Measurements from ENCODE around the gene NPTX2.

The NPTX2 gene

GRCh38 chr7:98618786-98619185 lies 1.7 kb downstream of the NPTX2 start:
- no peak for DNase-seq (ENCODE audit: low read depth in 3 of 3)

- DNase-seq (ENCODE audit: low read depth in 3 of 3), result no peak
Observed at GRCh38 chr7:98619450-98620321, 2.6 kb downstream of the NPTX2 start.

GRCh38 chr7:98621573-98622482 lies 4.7 kb downstream of the NPTX2 start:
- DNase-seq (ENCODE audit: low read depth in 3 of 3), result no peak

- no peak for DNase-seq (ENCODE audit: low read depth in 3 of 3)
Observed at GRCh38 chr7:98622926-98623325, 5.8 kb downstream of the NPTX2 start.

GRCh38 chr7:98624846-98625420 lies 7.8 kb downstream of the NPTX2 start:
- DNase-seq (ENCODE audit: low read depth in 3 of 3), result no peak

- no peak for DNase-seq (ENCODE audit: low read depth in 3 of 3)
Observed at GRCh38 chr7:98626460-98627412, 9.7 kb downstream of the NPTX2 start.

- no peak for DNase-seq (ENCODE audit: low read depth in 3 of 3)
Observed at GRCh38 chr7:98627413-98627790, 10.3 kb downstream of the NPTX2 start.

- DNase-seq (ENCODE audit: low read depth in 3 of 3), result no peak
Observed at GRCh38 chr7:98628418-98628817, 11.3 kb downstream of the NPTX2 start.

GRCh38 chr7:98629001-98629431 lies 11.9 kb downstream of the NPTX2 start:
- no peak for DNase-seq (ENCODE audit: low read depth in 3 of 3)

- DNase-seq (ENCODE audit: low read depth in 3 of 3), result no peak
Observed at GRCh38 chr7:98630149-98630548, 13.1 kb downstream of the NPTX2 start.

- no peak for DNase-seq (ENCODE audit: low read depth in 3 of 3)
Observed at GRCh38 chr7:98630770-98631169, 13.7 kb downstream of the NPTX2 start.

- no peak for DNase-seq (ENCODE audit: low read depth in 3 of 3)
Observed at GRCh38 chr7:98638853-98639252, 21.8 kb downstream of the NPTX2 start.

GRCh38 chr7:98640375-98640774 lies 23.3 kb downstream of the NPTX2 start:
- no peak for DNase-seq (ENCODE audit: low read depth in 3 of 3)

- DNase-seq (ENCODE audit: low read depth in 3 of 3), result no peak
Observed at GRCh38 chr7:98641646-98642500, 24.8 kb downstream of the NPTX2 start.

- DNase-seq (ENCODE audit: low read depth in 3 of 3), result no peak
Observed at GRCh38 chr7:98643236-98643985, 26.3 kb downstream of the NPTX2 start.

GRCh38 chr7:98646465-98646864 lies 29.4 kb downstream of the NPTX2 start:
- DNase-seq (ENCODE audit: low read depth in 3 of 3), result no peak

GRCh38 chr7:98647326-98647725 lies 30.2 kb downstream of the NPTX2 start:
- no peak for DNase-seq (ENCODE audit: low read depth in 3 of 3)

- DNase-seq (ENCODE audit: low read depth in 3 of 3), result no peak
Observed at GRCh38 chr7:98651760-98652159, 34.7 kb downstream of the NPTX2 start.

- DNase-seq (ENCODE audit: low read depth in 3 of 3), result no peak
Observed at GRCh38 chr7:98653601-98654310, 36.7 kb downstream of the NPTX2 start.
